ENCODE data around the gene RALGAPA1.
"Not testable (repeated sequence)": the region's sequence is repeated elsewhere in the genome, so short reads cannot be mapped to it uniquely, and the experiment has no call there.

The RALGAPA1 gene

DNA sequence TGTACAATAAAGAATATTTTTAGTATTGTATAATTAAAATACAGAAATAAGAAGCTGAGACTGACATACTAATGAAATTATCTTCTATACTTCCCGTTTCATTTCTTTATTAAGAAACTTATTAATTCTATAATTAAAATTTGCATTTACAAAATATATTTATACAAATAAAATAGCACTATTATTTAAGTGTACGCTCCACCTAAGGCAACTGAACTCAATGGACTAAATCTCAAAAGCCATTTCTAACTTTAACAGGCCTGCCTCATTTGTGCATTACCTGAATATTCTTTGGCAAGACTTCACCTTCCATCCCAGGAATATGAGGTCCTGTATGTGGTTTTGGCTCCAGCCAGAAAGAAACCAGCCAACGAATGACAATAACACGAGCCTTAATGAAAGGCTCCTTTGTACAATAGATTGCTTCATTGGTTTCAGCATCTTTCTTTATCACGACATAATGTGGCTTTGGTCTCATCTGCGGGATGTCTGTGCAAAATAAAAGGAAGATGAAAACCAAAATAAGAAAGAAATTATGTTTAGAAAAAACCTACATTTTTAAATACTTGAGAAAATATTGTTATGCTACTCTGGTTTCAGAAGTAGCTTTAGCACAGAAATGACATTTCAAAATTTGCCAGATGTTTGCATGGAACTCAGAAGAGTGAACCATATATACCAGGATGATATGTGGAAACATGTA lies 58.7 kb downstream of the RALGAPA1 start:
- Histone ChIP-seq H3K9me3 (ENCODE audit: control insufficient read depth, low read depth, low read length) (no peaks in the 10 kb centered on the region), H3K27me3 (ENCODE audit: control insufficient read depth, insufficient read depth, low read length) (no peaks in the 10 kb centered on the region), H3K4me1 (ENCODE audit: control insufficient read depth, low read depth, low read length) (no peaks in the 10 kb centered on the region), H3K36me3 (ENCODE audit: control insufficient read depth, low read depth, low read length) (peaks cover 3% of the 10 kb centered on the region), H3K4me3 (ENCODE audit: low read length) (no peak overlapping the region), H3K9ac (ENCODE audit: low read length) (no peak overlapping the region), H3K27ac (ENCODE audit: low read length) (no peak overlapping the region)

DNA sequence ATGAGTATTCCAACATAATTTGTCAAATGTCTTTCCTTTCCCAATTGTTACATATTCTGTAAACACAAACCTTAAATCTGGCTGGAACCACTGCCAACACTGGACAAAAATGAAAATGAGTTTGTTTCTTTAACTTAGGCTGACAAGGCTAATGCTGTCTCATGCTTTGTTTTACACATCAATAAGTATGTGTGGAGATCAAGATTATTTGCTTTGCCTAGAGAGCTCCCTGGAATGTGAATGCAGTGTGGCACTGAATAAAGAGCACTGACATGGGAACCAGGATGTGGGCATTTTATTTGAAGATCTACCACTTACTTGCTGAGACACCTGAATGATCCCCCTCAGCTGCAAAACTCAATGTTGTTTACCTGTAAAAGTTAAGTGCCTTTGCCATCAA lies 61.7 kb downstream of the RALGAPA1 start:
- no peak overlapping the region for H3K27ac ChIP-seq (ENCODE audit: low read length)

DNA sequence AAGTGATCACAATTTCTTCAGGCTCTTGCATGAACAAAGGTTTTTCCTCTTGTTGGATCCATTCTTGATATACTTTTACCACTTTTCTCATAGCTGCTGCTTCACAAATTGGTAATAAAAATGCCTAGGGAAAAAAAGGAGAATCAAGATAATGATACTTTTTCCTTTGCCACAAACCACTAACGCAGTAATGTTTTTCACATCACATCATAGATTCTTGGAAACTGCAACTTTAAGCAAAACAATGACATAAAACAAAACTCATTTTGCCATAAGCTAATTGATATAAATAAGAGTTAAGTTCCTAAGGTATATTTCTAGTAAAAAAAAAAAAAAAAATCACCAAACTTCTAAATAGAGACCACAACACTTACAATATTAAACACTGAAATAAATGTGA lies 66.7 kb downstream of the RALGAPA1 start:
- no peak overlapping the region for H3K9ac ChIP-seq (ENCODE audit: low read length)
- H3K9me3 ChIP-seq (ENCODE audit: control insufficient read depth, low read depth, low read length) = no peaks in the 10 kb centered on the region
- no peaks in the 10 kb centered on the region for H3K27me3 ChIP-seq (ENCODE audit: control insufficient read depth, insufficient read depth, low read length)
- H3K4me1 ChIP-seq (ENCODE audit: control insufficient read depth, low read depth, low read length) = no peaks in the 10 kb centered on the region
- no peak overlapping the region for H3K4me3 ChIP-seq (ENCODE audit: low read length)
- no peaks in the 10 kb centered on the region for H3K36me3 ChIP-seq (ENCODE audit: control insufficient read depth, low read depth, low read length)
- H3K27ac ChIP-seq (ENCODE audit: low read length) = no peak overlapping the region

More for the DNA sequence above, 61.7 kb downstream of the RALGAPA1 start:
- Histone ChIP-seq H3K4me1 (ENCODE audit: control insufficient read depth, low read depth, low read length) (no peaks in the 10 kb centered on the region), H3K27me3 (ENCODE audit: control insufficient read depth, insufficient read depth, low read length) (no peaks in the 10 kb centered on the region), H3K9ac (ENCODE audit: low read length) (no peak overlapping the region), H3K9me3 (ENCODE audit: control insufficient read depth, low read depth, low read length) (no peaks in the 10 kb centered on the region), H3K36me3 (ENCODE audit: control insufficient read depth, low read depth, low read length) (peaks cover 3% of the 10 kb centered on the region), H3K4me3 (ENCODE audit: low read length) (no peak overlapping the region)

DNA sequence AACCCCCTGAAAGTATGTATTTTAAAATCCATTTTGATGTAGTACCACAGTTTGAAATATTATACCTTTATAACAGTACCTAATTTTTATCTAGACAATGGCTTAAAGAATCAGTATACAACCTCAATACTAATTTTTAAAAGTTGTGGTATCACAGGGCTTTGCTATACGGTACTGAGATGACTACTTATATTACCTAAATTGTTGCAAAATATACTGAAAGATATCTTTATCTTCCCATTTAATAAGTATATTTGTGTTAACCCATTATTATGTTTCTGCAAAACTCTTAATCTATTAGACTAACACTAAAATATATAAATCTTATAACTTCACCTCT lies 67.1 kb downstream of the RALGAPA1 start:
- no peaks in the 10 kb centered on the region for H3K36me3 ChIP-seq (ENCODE audit: control insufficient read depth, low read depth, low read length)
- H3K4me1 ChIP-seq (ENCODE audit: control insufficient read depth, low read depth, low read length) = no peaks in the 10 kb centered on the region
- no peak overlapping the region for H3K4me3 ChIP-seq (ENCODE audit: low read length)
- no peaks in the 10 kb centered on the region for H3K27me3 ChIP-seq (ENCODE audit: control insufficient read depth, insufficient read depth, low read length)
- no peak overlapping the region for H3K9ac ChIP-seq (ENCODE audit: low read length)
- H3K27ac ChIP-seq (ENCODE audit: low read length) = no peak overlapping the region
- no peaks in the 10 kb centered on the region for H3K9me3 ChIP-seq (ENCODE audit: control insufficient read depth, low read depth, low read length)

DNA sequence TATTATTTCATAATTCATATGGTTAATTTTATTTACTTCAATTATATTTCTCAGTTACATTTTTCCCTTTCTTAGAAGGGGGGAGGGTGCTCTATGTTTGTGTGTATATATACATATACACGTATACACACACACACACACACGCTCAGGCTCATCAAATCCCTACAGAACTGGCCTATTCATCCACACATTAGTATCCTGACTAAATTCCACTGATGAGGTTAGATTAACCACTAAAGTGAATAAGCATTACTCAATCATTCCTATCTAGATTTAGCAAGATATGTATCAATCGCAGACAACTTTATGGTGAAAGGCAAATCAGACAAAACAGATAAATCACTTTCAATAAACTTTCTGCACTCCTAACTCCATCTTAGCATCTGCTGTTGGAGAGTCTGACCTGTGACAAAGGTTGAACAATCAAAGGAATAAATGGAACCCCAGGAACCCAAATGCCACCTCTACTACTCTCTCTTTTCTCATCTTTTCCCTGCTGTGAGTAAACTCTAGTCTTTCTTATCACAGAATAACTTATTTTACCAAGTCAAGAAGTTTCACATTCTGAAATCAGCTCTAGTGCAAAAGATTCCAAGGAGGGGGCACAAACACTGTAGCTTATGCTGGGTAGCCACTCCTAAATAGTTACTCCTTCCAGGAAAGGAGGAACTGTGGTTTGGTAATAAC lies 67.6 kb downstream of the RALGAPA1 start:
- no peak overlapping the region for H3K27ac ChIP-seq (ENCODE audit: low read length)
- H3K9ac ChIP-seq (ENCODE audit: low read length) = no peak overlapping the region
- H3K36me3 ChIP-seq (ENCODE audit: control insufficient read depth, low read depth, low read length) = no peaks in the 10 kb centered on the region
- no peaks in the 10 kb centered on the region for H3K27me3 ChIP-seq (ENCODE audit: control insufficient read depth, insufficient read depth, low read length)
- H3K4me1 ChIP-seq (ENCODE audit: control insufficient read depth, low read depth, low read length) = no peaks in the 10 kb centered on the region
- no peak overlapping the region for H3K4me3 ChIP-seq (ENCODE audit: low read length)
- H3K9me3 ChIP-seq (ENCODE audit: control insufficient read depth, low read depth, low read length) = no peaks in the 10 kb centered on the region

DNA sequence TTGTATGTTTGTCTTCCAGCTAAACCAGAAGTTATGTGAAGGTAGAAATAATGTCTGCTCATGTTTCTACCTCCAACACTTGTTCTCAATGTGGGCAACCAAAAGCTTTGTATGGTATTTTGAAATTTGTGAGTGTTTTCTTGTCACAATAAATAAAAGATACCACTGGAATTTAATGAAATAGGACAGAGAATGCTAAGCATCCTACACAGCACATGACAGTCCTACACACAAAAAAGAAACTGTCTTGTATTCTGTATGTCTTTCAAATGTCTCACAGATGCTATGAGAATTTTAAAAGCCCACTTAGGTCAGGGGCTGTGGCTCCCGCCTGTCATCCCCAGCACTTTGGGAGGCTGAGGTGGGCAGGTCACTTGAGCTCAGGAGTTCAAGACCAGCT lies 68.9 kb downstream of the RALGAPA1 start:
- H3K9me3 ChIP-seq (ENCODE audit: control insufficient read depth, low read depth, low read length) = no peaks in the 10 kb centered on the region
- H3K27me3 ChIP-seq (ENCODE audit: control insufficient read depth, insufficient read depth, low read length) = no peaks in the 10 kb centered on the region
- no peaks in the 10 kb centered on the region for H3K36me3 ChIP-seq (ENCODE audit: control insufficient read depth, low read depth, low read length)
- H3K4me1 ChIP-seq (ENCODE audit: control insufficient read depth, low read depth, low read length) = no peaks in the 10 kb centered on the region
- H3K9ac ChIP-seq (ENCODE audit: low read length) = no peak overlapping the region
- H3K27ac ChIP-seq (ENCODE audit: low read length) = no peak overlapping the region
- no peak overlapping the region for H3K4me3 ChIP-seq (ENCODE audit: low read length)

DNA sequence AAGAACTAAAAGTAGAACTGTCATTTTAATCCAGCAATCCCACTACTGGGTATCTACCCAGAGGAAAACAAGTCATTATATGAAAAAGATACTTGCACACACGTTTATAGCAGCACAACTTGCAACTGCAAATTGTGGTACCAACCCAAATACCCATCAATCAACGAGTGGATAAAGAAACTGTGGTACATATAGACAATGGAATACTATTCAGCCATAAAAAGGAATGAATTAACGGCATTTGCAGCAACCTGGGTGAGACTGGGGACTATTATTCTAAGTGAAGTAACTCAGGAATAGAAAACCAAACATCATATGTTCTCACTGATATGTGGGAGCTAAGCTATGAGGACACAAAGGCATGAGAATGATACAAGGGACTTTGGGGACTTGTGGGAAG lies 73.9 kb downstream of the RALGAPA1 start:
- not testable (repeated sequence) for H3K9ac ChIP-seq (ENCODE audit: low read length); H3K4me1 ChIP-seq (ENCODE audit: control insufficient read depth, low read depth, low read length); H3K27ac ChIP-seq (ENCODE audit: low read length); H3K4me3 ChIP-seq (ENCODE audit: low read length); H3K36me3 ChIP-seq (ENCODE audit: control insufficient read depth, low read depth, low read length); H3K27me3 ChIP-seq (ENCODE audit: control insufficient read depth, insufficient read depth, low read length); H3K9me3 ChIP-seq (ENCODE audit: control insufficient read depth, low read depth, low read length)

DNA sequence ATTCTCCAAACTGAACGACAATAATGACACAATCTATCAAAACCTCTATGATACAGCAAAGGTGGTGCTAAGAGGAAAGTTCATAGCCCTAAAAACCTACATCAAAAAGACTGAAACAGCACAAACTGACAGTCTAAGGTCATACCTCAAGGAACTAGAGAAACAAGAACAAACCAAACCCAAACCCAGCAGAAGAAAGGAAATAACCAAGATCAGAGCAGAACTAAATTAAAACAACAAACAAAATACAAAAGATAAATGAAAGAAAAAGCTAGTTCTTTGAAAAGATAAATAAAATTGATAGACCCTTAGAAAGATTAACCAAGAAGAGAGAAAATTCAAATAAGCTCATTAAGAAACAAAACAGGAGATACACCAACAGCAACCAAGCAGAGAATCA lies 75.6 kb downstream of the RALGAPA1 start:
- H3K4me3 ChIP-seq (ENCODE audit: low read length); H3K27ac ChIP-seq (ENCODE audit: low read length); H3K36me3 ChIP-seq (ENCODE audit: control insufficient read depth, low read depth, low read length); H3K9ac ChIP-seq (ENCODE audit: low read length); H3K27me3 ChIP-seq (ENCODE audit: control insufficient read depth, insufficient read depth, low read length); H3K4me1 ChIP-seq (ENCODE audit: control insufficient read depth, low read depth, low read length); H3K9me3 ChIP-seq (ENCODE audit: control insufficient read depth, low read depth, low read length): not testable (repeated sequence)

DNA sequence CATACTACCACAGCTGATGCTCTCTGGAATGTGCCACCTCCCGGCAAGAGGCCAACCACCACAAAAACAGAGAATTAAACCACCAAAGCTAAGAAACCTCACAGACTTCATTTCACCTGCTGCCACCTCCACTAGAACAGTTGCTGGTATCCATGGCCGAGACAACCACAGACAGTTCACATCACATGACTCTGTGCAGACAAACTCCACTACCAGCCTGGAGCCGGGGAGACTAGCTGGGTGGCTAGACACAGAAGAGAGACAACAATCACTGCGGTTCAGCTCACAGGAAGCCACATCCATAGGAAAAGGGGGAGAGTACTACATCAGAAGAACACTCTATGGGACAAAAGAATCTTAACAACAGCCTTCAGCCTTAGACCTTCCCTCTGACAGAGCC lies 78.2 kb downstream of the RALGAPA1 start:
- Histone ChIP-seq H3K36me3 (ENCODE audit: control insufficient read depth, low read depth, low read length) (no peaks in the 10 kb centered on the region), H3K27me3 (ENCODE audit: control insufficient read depth, insufficient read depth, low read length) (no peaks in the 10 kb centered on the region), H3K4me1 (ENCODE audit: control insufficient read depth, low read depth, low read length) (no peaks in the 10 kb centered on the region), H3K9me3 (ENCODE audit: control insufficient read depth, low read depth, low read length) (no peaks in the 10 kb centered on the region), H3K4me3 (ENCODE audit: low read length) (no peak overlapping the region), H3K9ac (ENCODE audit: low read length) (no peak overlapping the region), H3K27ac (ENCODE audit: low read length) (no peak overlapping the region)

DNA sequence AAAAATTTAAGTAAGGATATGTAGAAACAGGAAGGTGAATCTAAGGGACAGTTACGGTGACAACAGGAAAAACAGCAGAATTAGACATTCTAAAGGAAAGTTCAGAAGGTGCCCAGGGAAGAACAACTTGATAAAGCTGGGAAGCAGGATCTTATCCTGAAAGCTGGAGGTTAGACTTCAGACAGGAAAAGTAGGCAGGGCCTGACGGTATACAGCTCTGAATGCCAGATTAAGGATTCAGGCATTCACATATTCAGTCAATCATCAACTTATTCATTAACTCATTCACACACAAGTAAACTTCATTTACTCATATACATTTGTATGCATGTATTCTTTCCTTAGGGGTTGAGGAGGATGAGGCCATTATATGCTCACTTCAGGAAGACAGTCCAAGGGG lies 81.3 kb downstream of the RALGAPA1 start:
- Histone ChIP-seq H3K9me3 (ENCODE audit: control insufficient read depth, low read depth, low read length) (no peaks in the 10 kb centered on the region), H3K36me3 (ENCODE audit: control insufficient read depth, low read depth, low read length) (no peaks in the 10 kb centered on the region), H3K27ac (ENCODE audit: low read length) (no peak overlapping the region), H3K4me1 (ENCODE audit: control insufficient read depth, low read depth, low read length) (no peaks in the 10 kb centered on the region), H3K4me3 (ENCODE audit: low read length) (no peak overlapping the region), H3K9ac (ENCODE audit: low read length) (no peak overlapping the region), H3K27me3 (ENCODE audit: control insufficient read depth, insufficient read depth, low read length) (no peaks in the 10 kb centered on the region)

DNA sequence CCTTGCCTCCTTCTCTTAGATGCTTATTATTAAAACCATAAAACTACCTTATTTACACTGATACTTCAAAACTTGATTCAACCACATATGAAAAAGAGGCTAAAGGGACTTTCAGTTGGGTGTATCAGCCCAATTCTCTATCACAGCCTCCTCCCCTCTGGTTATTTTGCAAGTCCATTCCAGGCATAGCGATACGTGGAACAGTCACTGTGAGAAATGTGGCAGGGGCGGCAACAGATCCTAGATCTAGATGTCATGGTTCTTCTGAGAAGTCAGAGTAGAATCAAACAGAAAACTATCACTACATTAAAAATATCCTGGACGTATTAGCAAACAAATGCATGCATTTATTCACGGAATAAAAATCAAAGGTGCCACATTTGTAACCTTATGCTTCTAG lies 83.2 kb downstream of the RALGAPA1 start:
- Histone ChIP-seq H3K36me3 (ENCODE audit: control insufficient read depth, low read depth, low read length) (no peaks in the 10 kb centered on the region), H3K9me3 (ENCODE audit: control insufficient read depth, low read depth, low read length) (no peaks in the 10 kb centered on the region), H3K27me3 (ENCODE audit: control insufficient read depth, insufficient read depth, low read length) (no peaks in the 10 kb centered on the region), H3K9ac (ENCODE audit: low read length) (no peak overlapping the region), H3K4me1 (ENCODE audit: control insufficient read depth, low read depth, low read length) (no peaks in the 10 kb centered on the region), H3K27ac (ENCODE audit: low read length) (no peak overlapping the region), H3K4me3 (ENCODE audit: low read length) (no peak overlapping the region)

DNA sequence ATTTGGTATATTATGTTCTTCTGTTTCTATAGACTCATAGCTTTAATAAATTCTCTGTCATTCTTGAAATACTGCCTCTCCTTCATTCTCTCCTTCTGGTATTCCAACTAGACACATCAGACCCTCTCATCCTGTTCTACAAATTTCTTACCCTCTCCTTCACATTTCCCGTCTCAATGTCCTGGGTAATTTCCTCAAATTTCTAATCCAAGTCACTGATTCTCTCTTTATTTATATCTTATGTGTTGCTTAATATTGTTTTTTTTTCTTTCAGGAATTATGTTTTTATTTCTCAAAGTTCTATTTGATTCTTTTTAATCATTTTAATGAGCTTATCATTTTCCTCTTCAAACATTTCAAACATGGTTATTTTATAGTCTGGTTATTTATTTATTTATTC lies 94.0 kb downstream of the RALGAPA1 start:
- Histone ChIP-seq H3K36me3 (ENCODE audit: control insufficient read depth, low read depth, low read length) (no peaks in the 10 kb centered on the region), H3K9ac (ENCODE audit: low read length) (no peak overlapping the region), H3K27me3 (ENCODE audit: control insufficient read depth, insufficient read depth, low read length) (no peaks in the 10 kb centered on the region), H3K4me1 (ENCODE audit: control insufficient read depth, low read depth, low read length) (no peaks in the 10 kb centered on the region), H3K27ac (ENCODE audit: low read length) (no peak overlapping the region), H3K9me3 (ENCODE audit: control insufficient read depth, low read depth, low read length) (no peaks in the 10 kb centered on the region), H3K4me3 (ENCODE audit: low read length) (no peak overlapping the region)
